Measurements from ENCODE around the gene CHCHD1.
"Not testable (repeated sequence)": the region's sequence is repeated elsewhere in the genome, so short reads cannot be mapped to it uniquely, and the experiment has no call there.

CHCHD1 gene

DNA sequence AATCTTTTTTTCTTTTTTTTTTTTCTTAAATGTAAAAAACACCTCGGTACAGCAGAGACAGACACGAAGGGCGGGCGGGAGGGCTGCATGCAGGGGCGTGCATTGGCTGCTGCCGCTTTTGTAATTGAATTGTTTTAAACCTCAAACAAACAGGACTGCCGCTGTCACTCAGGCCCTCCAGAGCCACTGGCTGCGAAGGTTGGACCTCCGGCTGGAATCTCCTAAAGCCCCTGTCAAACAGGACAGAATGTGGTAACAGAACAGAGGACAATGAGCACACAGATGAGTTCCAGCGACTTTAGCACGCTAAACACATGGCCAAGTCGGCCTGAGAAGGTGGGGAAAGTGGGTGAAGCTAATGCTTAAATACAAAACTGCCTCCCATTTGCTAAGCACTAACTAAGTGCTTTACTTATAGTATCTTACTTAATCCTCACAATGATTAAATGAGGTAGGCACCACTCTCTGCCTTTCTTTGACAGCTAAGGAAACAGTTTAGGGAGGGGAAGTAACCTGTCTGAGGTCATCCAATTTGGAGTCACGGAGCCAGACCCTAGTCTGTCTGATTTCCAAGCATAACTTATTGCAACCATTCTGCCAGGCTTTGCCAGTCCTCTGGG is 32.5 kb downstream of the CHCHD1 start:
- DNase-seq = no peak

DNA sequence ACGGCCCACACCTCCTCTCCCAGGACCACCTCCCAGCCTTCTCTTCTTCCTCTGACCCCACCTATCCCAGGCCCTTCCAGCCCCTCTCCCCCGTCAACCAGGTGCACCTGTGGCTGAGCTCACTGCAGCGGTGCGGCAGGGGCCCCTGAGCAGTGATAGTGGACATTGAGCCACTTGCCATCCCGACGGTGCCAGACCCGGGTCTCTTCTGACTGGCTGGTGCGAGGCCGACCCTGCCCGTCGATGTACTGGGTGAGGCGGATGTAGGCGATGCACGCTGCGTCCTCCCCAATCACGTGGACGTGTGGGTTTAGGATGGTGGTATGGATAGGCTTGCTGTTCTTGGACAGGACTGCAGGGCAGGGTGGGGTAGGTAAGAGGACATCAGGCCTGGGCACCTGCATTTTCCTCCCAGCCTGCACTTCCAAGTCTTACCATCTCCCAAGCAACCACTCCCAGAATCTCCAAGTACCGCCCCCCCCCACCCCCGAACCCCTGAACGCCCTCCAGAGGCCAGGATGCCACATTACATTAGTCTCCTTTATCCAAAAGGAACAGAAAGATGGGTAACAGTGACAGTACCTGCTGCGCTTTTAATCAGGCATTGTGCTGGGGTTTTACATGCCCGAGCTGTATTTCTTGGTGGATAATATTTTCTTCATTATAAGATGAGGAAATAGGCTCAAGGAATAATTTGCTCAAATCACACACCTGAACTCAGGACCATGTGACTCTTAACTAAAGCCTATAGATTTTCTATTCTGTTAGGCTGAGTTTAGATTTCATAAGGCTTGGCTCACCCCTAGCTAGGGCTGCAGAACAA is 33.3 kb downstream of the CHCHD1 start:
- no peak for DNase-seq

DNA sequence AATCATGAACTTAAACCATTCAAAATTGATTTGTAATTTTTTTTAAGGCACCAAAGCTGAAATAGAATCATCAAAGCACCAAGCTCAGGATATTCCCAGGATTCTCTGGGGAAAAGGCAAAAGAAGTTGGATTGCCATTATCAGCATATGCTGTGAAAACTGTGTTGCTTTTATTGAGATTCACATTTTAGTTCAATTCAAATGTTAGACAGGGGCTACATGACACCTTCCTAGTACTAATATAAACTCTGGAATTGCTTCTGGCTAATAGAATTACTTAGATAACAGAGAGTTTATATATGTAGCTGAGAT is 33.8 kb downstream of the CHCHD1 start:
- no peak for DNase-seq

DNA sequence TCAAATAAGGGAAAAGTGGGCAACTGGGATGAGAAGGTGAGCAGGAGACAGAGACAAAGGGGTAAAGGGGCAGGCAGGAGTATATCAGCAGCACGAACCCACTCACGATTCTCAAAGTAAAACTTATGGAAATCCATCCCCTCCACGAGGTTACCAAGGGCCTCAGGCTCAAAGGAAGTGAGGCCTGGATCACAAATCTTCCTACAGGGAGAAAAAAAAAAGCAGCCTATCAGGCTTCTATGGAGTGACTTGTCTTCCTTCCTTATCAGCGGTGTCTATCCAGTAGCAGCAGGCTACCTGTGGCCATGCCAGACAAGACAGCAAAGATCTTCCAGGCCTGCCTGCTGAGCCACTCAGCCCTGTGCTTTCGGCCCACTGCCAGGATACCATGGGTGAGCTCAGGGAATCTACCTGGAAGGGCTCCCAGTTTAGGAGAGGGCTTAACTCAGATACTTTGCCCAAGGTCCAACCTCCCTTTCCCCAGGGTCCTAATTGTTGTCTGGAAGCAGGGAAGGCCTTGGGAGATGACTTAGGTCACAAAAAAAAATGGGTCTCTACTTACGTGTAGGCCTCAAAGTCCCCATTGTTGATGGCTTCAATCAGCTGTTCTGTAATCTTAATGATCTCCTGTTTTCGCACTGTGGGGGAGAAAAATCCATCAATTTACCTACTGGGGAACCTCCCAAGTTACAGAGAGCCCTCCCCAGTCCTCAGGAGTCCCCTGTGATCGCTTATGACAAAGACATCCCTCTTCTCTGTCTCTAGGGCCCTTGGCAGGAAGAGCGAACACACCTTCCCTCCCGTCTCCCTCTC is 35.3 kb downstream of the CHCHD1 start:
- DNase-seq = no peak

DNA sequence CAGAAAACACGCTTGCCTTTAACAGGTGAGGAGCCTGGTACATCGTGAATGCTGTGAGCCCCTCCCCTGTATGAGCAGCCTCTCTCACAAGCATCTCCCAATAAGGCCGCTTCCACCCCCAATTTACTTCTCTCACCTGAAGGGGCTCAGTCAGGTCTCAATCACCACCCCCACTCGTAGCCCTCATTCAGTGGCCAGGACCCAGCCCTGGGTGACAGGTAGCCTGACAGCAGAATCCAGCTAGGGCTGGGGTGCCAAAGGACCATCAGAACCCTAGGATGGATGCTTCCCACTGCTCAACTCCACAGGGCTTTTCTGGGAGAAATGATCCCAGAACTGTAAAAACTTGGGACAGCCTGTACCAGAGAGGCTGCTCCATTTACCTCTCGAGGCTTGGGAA is 36.0 kb downstream of the CHCHD1 start:
- no peak for DNase-seq

DNA sequence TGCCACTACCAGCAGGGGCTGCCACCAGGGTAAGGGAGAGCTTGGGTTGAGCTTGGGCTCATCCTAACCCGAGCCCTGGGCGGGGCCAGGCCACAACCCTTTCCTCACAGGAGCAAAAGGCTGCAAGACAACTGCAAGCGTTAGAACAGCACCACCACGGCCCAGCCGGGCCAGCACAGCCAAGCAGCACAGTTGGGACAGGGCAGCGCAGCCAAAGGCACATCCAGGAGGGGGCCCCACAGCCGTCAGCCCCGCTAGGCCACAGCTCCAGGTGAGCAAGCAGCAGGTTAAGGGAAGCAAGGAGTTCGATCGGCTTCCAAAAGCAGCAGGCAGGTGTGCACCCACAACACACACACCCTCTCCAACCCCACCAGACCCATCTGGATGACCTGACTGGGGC is 36.6 kb downstream of the CHCHD1 start:
- no peak for DNase-seq

DNA sequence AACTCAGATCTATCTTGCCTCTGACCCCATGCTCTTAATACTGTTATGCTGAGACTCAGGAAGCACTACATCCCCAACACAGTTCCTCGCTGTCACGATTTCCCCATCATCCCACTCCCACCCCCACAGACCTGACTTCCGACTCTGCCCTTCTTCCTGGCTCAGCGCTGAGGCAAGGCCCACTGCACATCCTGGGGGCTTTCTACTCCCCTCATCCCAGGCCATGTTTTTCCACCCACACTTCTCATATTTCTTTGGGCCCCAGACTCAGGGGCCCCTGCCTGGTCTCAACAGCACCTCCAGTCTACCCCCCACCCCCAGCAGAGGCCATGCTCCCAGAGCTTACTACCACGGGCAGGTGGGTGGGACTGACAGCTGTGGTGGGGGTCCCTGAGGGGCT is 37.2 kb downstream of the CHCHD1 start:
- DNase-seq = no peak

DNA sequence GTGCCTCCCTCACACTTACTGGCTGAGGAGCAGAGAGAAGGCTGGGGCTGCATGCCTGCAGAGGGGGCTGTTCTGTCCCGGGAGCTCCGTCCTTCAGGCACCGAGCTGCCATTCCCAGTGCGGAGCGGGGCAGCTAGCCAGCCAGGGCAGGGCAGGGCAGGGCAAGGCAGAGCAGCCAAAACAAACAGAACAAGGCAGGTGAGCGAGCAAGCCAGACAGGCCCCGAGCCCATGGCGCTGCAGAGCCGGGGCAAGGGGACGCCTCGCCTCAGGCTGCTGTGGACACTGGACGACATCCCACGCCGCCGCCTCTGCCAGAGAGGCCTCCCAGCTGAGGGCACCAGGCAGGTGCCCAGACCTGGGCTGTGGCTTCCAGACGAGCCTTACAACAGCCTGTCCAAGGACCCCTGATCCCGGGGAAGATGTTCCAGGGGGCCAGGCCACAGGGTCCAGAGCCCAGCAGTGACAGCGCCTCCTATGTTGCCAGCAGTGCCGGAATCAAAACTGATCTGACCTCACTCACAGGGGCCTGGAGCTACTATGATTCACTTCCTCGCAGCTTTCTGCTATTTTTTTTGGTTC is 37.8 kb downstream of the CHCHD1 start:
- no peak for DNase-seq

DNA sequence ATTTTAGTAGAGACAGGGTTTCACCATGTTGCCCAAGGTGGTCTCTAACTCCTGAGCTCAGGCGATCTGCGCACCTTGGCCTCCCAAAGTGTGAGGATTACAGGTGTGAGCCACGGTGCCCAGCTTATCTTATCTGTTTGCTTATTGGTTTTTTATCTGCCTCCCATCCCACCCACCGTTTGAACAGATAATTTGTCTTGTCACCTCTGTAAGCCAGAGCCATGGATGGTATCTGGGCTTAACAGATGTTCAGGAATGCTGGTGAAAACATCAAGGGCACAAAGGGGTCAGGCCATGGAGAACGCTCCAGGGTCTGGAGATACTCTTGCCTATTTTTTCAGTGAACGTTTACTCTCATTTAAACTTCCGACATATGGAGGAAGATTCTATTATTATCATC is 41.5 kb downstream of the CHCHD1 start:
- no peak for DNase-seq

DNA sequence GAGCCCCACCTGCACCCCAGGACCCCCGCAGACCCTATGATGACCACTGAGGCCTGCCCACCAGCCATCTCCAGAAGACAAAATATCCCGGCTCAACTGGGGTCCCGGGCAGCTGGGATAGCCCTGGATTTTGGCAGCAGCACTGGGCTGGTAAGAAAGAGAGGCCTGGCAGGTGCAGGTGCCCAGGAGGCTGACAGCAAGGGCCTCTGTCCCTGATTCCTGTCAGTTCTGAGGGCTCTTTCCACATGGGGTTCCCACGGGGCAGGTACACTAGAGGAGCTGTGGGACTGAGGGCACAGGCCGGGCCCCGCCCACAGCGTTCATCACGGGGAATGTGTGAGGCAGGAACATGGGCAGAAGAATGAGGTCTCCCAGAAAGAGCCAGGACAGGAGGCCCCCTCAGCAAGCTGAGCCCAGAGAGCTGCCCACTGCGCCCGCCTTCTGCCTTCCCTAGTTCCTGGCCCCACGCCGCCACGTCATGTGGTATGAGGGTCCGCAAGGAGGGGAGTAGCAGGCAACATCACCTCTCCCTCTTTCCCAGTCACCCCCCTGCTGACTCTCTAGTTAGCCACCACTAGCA is 42.4 kb downstream of the CHCHD1 start:
- DNase-seq = no peak

DNA sequence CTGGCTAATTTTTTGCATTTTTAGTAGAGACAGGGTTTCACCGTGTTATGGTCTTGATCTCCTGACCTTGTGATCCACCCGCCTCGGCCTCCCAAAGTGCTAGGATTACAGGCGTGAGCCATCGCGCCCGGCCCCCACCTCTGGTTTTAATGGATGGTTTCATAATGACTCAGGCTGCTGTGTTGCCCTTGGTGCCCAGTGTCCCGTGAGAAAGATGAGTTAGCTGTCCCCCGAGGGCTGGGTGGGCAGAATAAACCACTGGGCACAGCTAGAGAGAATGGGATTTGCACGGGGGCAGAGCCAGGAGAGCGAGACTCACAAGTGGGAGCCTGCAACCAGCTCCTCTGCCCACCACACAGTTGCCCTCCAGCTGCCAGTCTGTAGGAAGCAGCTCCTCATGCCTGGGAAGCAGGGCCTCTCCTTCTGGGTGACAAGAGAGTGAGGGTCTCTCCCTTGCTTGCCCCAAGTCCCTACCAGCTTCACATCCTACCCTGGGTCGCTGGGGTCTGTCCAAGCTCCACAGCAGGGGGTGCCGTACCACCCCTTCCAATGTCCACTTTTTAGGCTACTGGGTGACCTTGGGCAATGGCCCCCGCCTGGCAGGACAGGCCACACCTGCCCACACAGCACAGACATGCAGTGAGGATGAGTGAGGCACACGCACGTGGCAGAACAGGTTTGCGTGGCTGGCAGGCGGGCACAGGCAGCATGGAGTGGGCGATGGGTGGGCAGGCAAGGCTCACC is 45.7 kb downstream of the CHCHD1 start:
- DNase-seq = no peak

DNA sequence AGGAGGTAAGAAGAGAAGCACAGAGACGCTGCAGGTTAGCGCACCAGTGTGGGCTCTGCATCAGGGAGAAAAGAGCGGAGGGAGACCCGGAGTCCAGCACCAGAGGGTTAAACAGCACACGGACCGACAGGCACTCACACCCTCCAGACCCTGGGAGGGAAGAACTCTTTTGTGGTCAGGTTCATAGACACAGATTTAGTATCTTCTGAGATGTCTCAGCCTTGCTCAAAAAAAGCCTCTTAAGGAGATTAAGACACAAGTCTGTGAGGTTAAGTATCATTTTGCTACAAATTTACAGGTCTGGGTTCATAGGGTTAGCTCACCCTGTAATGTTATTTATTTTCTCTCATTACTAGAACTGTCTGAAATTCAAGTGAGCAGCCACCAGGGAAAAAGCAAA is 46.3 kb downstream of the CHCHD1 start:
- DNase-seq = no peak

DNA sequence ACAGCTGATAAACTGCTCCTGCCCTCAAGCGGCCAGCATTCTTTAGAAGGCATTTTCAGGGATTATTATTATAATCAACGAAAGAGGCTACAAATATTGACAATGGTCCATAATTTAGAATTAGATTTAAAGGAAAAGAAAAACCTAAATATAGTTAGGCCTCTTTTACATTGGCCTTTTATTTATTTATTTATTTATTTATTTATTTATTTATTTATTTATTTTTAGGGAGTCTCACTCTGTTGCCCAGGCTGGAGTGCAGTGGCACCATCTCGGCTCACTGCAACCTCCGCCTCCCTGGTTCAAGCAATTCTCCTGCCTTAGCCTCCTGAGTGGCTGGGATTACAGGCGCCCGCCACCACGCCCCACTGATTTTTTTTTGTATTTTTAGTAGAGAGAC is 47.2 kb downstream of the CHCHD1 start:
- DNase-seq = not testable (repeated sequence)

Measured in cortex of kidney (tissue), 1 donor.